Gastroesophageal sphincter (tissue), 4 donors: ENCODE measurements around the gene FGGY. TPM values are rescaled to one million over a fixed set of nuclear protein-coding genes. Genes with fewer than 3 reads are reported as not detected.

Experiments
- ATAC-seq: fragments of 150-250 bp; one replicate; pipeline ENCODE4 v1.9.1; 2016; ENCODE audit warnings: mild to moderate bottlenecking, moderate library complexity
- H3K27ac ChIP-seq, 4 donors: fragments of 200-600 bp; sonication (generic) in 3 of 4; 1 replicate in 3 of 4; 2 replicates in 1 of 4; pipeline ENCODE4 v1.5.1; 2016 to 2019
- H3K27me3 ChIP-seq: fragments of 200-600 bp; sonication (generic); one replicate; pipeline ENCODE4 v1.5.1; 2019
- H3K36me3 ChIP-seq, 2 donors: fragments of 200-600 bp; sonication (generic); one replicate each; pipeline ENCODE4 v1.5.1; 2019; ENCODE audit warnings: control low read depth in 1 of 2
- H3K4me1 ChIP-seq, 3 donors: fragments of 200-600 bp; sonication (generic); 1 replicate in 2 of 3; 2 replicates in 1 of 3; pipeline ENCODE4 v1.5.1; 2016 to 2019; ENCODE audit warnings: control low read depth in 2 of 3
- H3K4me3 ChIP-seq, 2 donors: fragments of 200-600 bp; sonication (generic); one replicate each; pipeline ENCODE4 v1.5.1; 2019; ENCODE audit warnings: mild to moderate bottlenecking in 1 of 2, moderate library complexity in 1 of 2
- H3K9me3 ChIP-seq, 3 donors: fragments of 200-600 bp; sonication (generic); one replicate each; pipeline ENCODE4 v1.5.1; 2017 to 2019; ENCODE audit warnings: control low read depth in 2 of 3
- EP300 ChIP-seq: sonication (generic); formaldehyde crosslinking; IDR thresholded peaks from one replicate; pipeline ENCODE4 v1.6.1; 2017; ENCODE audit warnings: antibody characterized with exemption, mild to moderate bottlenecking
- POLR2A ChIP-seq, 2 donors: fragments of 450-650 bp; IDR thresholded peaks; one replicate each; pipeline ENCODE4 v1.6.1; 2017; ENCODE audit warnings: antibody characterized with exemption in 2 of 2, mild to moderate bottlenecking in 2 of 2, moderate library complexity in 1 of 2
- POLR2AphosphoS5 ChIP-seq: sonication (generic); formaldehyde crosslinking; IDR thresholded peaks from one replicate; pipeline ENCODE4 v1.6.1; 2017; ENCODE audit warnings: antibody characterized with exemption
- WGBS, 2 donors: methylation state at CpG; one replicate each; pipeline ENCODE4 v1.1.5; 2018; ENCODE audit warnings: low coverage in 1 of 2; 5-methylcytosine and 5-hydroxymethylcytosine counted together
- total RNA-seq, 4 donors: library from RNA; depleted of rRNA; stranded (reverse); fragments of >200 nt; gene quantifications; one replicate each; pipeline ENCODE4 v1.1.0, GENCODE V29; 2016
- TF ChIP-seq, protein P1 (sequence below), 4 experiments: fragments of 200-600 bp in 2 of 4; fragments of 450-650 bp in 2 of 4; sonication (generic) in 1 of 4; IDR thresholded peaks; one replicate each; pipeline ENCODE4 v1.5.1; 2017 to 2019; ENCODE audit warnings: antibody characterized with exemption in 4 of 4, mild to moderate bottlenecking in 2 of 4, moderate library complexity in 2 of 4

FGGY gene
- total RNA-seq, 4 donors from 2014 or later: 19.0 to 29.6 (median 25.2) TPM

DNA sequence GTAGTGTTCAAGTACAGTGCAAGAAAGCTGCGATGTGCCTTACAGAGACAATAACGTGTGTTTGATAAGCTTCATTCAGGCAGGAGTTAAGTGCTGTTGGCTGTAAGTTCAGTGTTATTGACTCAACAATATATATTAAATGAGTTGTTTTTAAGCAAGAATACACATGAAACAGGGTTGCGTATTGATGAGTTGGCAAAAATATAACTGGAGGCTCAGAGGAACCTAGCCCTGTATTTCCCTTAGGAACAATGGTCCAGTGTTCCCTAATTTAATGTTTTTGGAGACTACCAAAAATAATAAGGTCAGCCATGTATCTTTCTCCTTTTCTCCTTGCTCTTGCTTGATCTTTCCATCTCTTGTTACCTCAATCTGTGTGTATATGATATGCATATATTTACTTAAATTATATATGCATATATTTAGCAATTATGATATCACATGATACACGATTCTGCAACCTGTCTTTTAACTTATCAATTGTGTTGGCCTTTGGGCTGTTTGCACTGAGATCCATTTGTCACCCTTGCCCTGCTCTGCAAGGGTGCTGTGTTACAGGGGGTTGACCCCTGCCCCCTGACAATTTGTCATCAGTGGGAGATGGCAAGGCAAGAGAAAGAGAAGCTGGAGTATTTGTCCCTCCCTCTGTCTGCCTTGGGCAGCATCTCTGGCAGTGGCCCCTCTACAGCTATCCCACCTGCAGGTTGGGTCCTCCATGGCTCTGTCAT is 109.7 kb downstream of the FGGY start:
- Histone ChIP-seq H3K9me3 (no peaks in the 10 kb centered on the region), H3K36me3 (no peaks in the 10 kb centered on the region), H3K27ac (no peak overlapping the region), H3K27me3 (no peaks in the 10 kb centered on the region), H3K4me3 (no peak overlapping the region), H3K4me1 (peaks cover 0 to 25% (median 5%) of the 10 kb centered on the region in 3 donors)
- ATAC-seq: no peak
- TF ChIP-seq POLR2A (IDR thresholded peaks at IDR 0.05) (no peak), EP300 (no peak)
- TF ChIP-seq, protein P1, sequence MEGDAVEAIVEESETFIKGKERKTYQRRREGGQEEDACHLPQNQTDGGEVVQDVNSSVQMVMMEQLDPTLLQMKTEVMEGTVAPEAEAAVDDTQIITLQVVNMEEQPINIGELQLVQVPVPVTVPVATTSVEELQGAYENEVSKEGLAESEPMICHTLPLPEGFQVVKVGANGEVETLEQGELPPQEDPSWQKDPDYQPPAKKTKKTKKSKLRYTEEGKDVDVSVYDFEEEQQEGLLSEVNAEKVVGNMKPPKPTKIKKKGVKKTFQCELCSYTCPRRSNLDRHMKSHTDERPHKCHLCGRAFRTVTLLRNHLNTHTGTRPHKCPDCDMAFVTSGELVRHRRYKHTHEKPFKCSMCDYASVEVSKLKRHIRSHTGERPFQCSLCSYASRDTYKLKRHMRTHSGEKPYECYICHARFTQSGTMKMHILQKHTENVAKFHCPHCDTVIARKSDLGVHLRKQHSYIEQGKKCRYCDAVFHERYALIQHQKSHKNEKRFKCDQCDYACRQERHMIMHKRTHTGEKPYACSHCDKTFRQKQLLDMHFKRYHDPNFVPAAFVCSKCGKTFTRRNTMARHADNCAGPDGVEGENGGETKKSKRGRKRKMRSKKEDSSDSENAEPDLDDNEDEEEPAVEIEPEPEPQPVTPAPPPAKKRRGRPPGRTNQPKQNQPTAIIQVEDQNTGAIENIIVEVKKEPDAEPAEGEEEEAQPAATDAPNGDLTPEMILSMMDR (IDR thresholded peaks at IDR 0.05): no peak
- 94 to 95% methylated on average over 4 of the region's 4 CpGs for WGBS, 2 donors

DNA sequence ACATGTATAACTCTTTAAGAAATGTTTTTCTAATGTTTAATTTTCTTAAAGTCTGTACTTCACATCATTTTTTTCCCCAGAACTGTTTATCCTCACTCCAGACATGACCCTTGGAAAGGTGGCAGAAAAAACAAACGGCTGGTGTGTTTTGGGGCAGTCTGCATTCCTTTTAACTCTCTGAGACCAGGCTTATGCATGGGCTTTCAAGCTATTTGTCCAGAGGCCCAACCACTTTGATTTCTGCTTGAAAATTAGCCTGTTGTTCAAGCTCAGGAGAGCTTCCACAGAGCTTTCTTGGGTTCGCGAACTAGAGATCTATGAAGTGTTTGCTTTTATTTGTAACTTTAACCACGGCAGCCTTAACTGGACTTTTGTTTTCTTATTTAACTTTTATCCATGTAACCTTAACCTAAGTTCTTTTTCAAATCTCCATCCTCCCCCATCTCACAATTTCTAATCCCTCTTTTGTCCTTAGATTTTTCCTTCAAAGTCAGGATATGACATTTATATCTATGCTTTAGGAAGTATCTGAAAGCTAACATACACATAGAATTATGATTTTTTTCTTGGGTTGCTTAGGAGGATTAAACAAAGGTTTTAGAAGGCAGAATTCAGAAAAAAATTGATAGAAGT is 111.8 kb downstream of the FGGY start:
- ATAC-seq: no peak
- H3K27ac ChIP-seq: peak overlapping the region in 2 of 4 donors; percentile 42 to 47
- no peaks in the 10 kb centered on the region for H3K9me3 ChIP-seq
- peaks cover 0 to 34% (median 5%) of the 10 kb centered on the region in 3 donors for H3K4me1 ChIP-seq
- TF ChIP-seq, protein P1 (IDR thresholded peaks at IDR 0.05): no peak
- TF ChIP-seq POLR2AphosphoS5: no peak
- no peak for TF ChIP-seq POLR2A (IDR thresholded peaks at IDR 0.05)
- TF ChIP-seq EP300: no peak
- H3K4me3 ChIP-seq: no peak overlapping the region
- H3K36me3 ChIP-seq: no peaks in the 10 kb centered on the region
- WGBS, 2 donors: 34 to 48% methylated on average over 4 of the region's 4 CpGs
- no peaks in the 10 kb centered on the region for H3K27me3 ChIP-seq

DNA sequence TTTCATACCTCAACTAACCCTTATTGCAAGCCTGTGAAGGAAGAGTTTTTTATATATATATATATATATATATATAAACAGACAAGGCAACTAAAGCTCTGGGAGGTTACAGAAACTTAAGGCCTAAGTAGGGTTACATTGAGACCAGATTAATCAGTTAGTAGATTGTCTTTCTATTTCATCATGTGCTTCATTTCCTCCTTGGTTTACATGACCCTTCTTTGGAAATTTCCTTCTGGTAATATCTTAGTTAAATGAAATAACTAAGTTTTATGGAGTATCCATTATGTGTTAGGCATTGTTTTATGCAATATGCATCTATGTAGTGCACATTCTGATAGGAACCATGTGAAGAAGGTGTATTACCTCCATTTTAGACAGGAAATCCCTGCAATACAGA is 112.7 kb downstream of the FGGY start:
- H3K9me3 ChIP-seq: no peaks in the 10 kb centered on the region
- no peaks in the 10 kb centered on the region for H3K36me3 ChIP-seq
- H3K4me1 ChIP-seq: peaks cover 0 to 34% (median 5%) of the 10 kb centered on the region in 3 donors
- no peak for ATAC-seq
- no peak for TF ChIP-seq POLR2A (IDR thresholded peaks at IDR 0.05)
- TF ChIP-seq POLR2AphosphoS5: no peak
- TF ChIP-seq, protein P1 (IDR thresholded peaks at IDR 0.05): no peak
- no peak for TF ChIP-seq EP300
- no peak overlapping the region for H3K27ac ChIP-seq
- H3K27me3 ChIP-seq: no peaks in the 10 kb centered on the region
- no peak overlapping the region for H3K4me3 ChIP-seq

DNA sequence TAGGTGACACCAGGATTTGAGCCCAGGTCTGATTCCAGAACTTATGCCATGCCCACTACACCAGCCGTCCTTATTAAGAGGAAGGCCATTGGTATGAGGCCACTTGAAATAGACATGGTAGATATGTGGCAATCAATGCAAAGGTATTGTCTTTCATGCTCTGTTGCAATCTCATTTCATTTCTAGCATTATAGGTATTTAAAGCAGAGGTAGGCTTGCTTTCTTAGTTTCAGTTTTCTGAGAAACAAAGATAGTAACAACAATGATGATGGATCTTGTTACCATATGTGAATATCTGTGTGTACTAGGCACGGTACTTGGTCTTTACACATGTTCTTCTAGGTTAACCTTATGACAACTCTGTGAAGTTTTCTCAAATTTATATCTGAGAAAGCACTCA is 113.1 kb downstream of the FGGY start:
- peaks cover 0 to 34% (median 5%) of the 10 kb centered on the region in 3 donors for H3K4me1 ChIP-seq
- H3K9me3 ChIP-seq: no peaks in the 10 kb centered on the region
- ATAC-seq: no peak
- no peaks in the 10 kb centered on the region for H3K27me3 ChIP-seq
- 100% methylated on average over 1 to 2 of the region's 2 CpGs for whole genome bisulfite sequencing, 2 donors
- no peak overlapping the region for H3K4me3 ChIP-seq
- TF ChIP-seq POLR2A (IDR thresholded peaks at IDR 0.05): no peak
- no peak for TF ChIP-seq POLR2AphosphoS5
- H3K27ac ChIP-seq: no peak overlapping the region
- no peaks in the 10 kb centered on the region for H3K36me3 ChIP-seq

DNA sequence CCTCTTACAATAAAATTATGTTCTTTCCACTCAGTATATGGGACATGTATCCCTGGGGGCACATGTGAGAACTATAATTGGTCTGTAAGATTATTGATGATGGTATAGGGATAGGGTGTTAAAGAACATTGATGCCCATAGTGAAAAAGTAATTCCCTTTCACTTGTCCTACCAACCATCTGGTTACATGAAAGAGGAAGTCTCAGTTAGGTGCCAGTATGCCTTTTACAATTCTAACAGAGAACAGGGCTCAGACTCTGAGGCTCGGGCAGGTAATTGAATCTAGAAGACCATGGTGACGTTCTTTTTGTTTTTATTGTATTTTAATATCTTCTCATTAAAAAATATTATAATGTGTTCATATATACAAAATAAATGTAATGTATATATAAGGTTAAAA is 113.6 kb downstream of the FGGY start:
- H3K4me3 ChIP-seq: no peak overlapping the region
- H3K36me3 ChIP-seq: no peaks in the 10 kb centered on the region
- no peak for TF ChIP-seq POLR2AphosphoS5
- no peak for TF ChIP-seq POLR2A (IDR thresholded peaks at IDR 0.05)
- no peak for TF ChIP-seq EP300
- TF ChIP-seq, protein P1 (IDR thresholded peaks at IDR 0.05): no peak
- no peaks in the 10 kb centered on the region for H3K9me3 ChIP-seq
- peaks cover 0 to 34% (median 5%) of the 10 kb centered on the region in 3 donors for H3K4me1 ChIP-seq
- ATAC-seq: no peak
- 92 to 98% methylated on average over 2 of the region's 2 CpGs for WGBS, 2 donors
- H3K27ac ChIP-seq: no peak overlapping the region
- H3K27me3 ChIP-seq: no peaks in the 10 kb centered on the region
